GM19193 (cell line): ENCODE results near the gene OR9Q2.
"Not testable (repeated sequence)": the region's sequence is repeated elsewhere in the genome, so short reads cannot be mapped to it uniquely, and the experiment has no call there.

Source experiments
- POLR2A ChIP-seq: IDR thresholded peaks from 4 replicates; pipeline ENCODE4 v1.6.1; 2011; ENCODE audit not compliant: insufficient read depth, insufficient read length; ENCODE audit errors: extremely low read depth

Gene OR9Q2, protein sequence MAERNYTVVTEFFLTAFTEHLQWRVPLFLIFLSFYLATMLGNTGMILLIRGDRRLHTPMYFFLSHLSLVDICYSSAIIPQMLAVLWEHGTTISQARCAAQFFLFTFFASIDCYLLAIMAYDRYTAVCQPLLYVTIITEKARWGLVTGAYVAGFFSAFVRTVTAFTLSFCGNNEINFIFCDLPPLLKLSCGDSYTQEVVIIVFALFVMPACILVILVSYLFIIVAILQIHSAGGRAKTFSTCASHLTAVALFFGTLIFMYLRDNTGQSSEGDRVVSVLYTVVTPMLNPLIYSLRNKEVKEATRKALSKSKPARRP

DNA sequence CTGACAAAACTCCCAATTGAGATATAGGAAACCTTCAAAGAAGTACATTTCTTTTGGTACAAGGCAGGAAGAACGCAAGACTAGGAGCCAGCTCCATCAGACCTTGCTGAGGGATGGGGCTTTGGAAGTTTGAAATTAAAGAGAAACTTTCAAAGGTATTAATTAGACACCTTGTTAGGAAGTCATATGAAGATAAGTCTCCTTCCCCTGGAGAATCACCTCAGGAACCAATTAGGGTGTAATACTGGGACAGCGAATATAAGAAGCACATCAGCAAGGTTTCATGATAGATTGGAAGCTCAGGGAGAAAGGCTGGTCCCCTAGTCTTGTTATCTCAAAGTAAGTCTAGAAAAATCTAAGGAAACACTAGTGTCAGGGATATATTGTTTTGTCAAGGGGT, at the start of gene OR9Q2:
Gene OR9Q2 (plus strand): TSS at position 301 of the 400 bp plus-strand sequence. CDS start 1,421 bp downstream, outside the sequence.
- no peak for TF ChIP-seq POLR2A

- TF ChIP-seq POLR2A, result no peak
Measured at GRCh38 chr11:58142761-58143160, 46.1 kb upstream of the OR9Q2 start.

GRCh38 chr11:58152781-58153180, 36.1 kb upstream of the OR9Q2 start:
- TF ChIP-seq POLR2A, result no peak

DNA sequence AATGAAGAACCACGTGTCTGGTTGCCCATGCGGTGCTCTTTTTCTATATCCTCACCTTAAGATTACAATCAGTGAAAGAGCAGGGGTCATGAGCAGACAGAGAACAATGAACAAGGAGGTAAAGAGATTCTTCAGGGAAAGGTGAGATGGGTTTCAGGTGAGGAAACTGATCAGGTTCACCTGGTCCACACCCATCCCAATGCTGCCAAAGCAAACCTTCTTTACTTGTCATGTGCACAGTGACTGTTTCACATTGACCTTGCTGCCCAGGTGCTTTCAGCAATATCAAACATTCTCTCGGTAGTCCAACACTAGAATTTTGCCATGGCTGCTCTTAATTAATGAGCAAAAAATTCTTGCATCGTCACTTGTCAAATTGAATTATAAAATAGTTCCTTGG, 24.5 kb upstream of the OR9Q2 start:
- TF ChIP-seq POLR2A, result no peak

DNA sequence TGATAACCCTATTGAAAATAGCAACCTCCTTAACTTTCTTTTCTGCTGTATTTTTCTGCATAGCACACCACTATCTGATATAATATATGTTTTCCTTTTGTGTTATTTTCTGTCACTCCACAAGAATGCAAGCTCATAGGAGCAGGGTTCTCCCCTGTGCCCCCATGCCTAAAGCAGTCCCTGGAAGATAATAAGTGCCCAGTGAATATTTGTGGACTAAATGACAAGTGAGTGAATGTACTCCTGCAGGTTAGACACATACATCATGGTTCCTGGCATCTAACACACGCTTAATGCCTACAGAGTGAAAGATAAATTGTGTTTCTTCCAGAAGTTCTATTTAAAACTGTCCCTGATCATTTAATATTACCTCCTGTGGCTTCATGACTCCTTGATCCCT, 23.9 kb upstream of the OR9Q2 start:
- no peak for TF ChIP-seq POLR2A

DNA sequence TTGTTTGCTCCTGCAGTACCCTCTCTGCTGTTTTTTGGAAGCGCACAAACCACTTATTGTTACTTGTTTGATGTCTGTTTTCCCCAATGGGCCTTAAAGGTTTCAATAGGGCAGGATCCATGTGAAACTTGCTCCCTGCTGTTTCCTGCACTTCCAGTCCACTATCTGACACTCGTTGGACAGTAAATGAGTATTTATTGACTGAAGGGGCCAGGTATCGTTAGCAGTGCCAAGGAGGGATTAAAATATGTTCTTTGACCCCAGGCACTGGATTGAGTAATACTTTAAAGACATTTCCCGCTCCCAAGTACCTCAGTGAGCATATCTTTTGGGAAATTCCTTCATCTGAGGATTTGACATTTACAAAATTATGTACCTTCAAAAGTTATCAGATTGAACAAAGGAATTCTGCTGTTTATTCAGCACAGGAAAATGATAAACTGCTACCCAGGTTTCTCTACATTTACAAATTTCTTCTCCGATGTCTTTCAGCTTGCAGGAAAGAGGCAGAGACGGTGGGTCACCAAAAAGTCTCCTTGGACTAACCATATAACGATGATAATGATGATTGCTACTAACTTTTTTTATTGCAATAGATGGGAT, 23.3 kb upstream of the OR9Q2 start:
- no peak for TF ChIP-seq POLR2A

DNA sequence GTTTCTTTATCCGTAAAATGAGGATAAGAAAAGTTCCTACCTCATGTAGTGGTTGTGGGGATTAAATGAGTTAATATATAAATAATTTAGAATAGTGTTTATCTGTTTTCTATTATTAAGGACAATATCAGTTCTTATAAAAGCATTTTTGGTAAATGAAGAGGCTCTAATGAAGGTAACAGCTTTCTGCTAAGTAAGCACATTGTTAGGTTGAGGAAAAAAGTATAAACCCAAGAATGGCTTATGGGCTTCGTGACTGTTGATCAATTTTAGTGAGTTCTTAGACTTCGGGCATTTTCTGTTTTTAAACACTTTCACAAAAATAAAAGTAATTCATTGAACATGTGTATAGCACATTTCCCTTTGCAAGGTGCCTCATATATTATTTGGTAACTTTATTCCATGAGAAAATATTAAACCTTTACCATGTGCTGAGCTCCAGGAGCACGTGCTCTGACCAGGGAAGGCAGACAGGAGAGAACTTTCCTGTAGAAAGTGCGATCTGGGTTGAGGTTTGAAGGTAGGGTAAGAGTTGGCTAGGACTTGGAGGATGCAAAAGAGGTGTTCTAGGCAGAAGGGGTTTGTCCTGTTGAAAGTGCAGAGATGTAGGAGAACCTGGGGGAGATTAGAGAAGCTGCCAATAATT, 11.3 kb upstream of the OR9Q2 start:
- no peak for TF ChIP-seq POLR2A

DNA sequence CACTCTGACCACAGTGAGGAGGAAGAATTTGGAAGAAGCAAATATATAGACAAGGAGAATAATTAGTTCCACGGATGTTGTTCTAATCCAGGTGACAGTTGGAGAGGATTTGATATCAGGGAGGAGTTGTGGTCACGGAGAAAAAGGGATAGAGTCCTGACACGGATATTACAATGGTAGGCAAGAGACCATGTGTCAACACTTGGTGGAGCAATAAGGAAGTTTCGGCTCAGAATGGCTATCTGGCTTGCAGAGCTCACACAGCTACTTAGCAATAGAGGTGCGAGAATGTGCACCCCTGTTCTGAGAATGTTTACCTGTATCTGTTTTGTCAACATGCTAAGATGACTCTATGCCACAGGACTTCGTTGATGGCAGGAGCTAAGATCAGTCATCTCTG, 10.4 kb upstream of the OR9Q2 start:
- TF ChIP-seq POLR2A, result no peak

- no peak for TF ChIP-seq POLR2A
Measured at GRCh38 chr11:58179648-58180047, 9.2 kb upstream of the OR9Q2 start.

- TF ChIP-seq POLR2A, result no peak
Measured at GRCh38 chr11:58186938-58187337, 1.9 kb upstream of the OR9Q2 start.

DNA sequence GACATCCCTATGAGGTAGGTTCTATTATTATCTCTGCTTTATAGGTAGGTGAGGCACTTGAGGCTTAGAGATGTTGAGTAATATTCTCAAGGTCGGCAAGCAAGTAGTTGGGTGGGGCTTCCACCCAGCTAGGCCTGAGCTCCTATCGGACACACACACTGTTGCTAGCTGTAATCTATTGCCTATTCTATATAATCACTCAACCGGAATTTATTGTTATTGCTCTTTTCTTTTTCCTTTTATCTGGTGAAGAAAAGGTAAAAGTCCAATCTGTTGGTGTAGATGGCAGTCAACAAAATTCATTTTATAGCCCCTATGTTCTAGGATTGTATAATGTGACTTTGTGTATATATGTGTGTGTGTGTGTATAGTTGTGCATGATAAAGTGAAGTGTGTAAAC, 3.4 kb downstream of the OR9Q2 start:
- TF ChIP-seq POLR2A, result no peak

DNA sequence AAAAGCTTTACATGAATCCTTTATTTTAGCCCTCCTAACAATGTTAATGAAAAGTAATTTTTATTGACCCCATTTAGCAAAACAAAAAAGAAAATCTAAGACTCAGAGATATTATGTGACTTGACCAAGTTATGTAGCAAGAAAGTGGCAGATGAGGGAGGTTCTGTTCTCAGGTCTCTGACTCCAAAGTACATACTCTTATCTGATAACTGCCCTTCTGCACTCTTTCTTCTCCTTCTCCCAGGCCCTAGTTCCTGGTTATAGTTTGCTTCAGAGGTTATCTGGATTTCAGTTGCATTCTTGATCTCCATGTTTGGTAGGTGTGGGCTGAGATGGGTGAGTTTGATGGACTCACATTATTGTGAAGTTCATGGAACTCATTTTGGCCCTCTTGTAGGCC, 4.5 kb downstream of the OR9Q2 start:
- no peak for TF ChIP-seq POLR2A

- TF ChIP-seq POLR2A, result no peak
Measured at GRCh38 chr11:58195939-58196338, 7.1 kb downstream of the OR9Q2 start.

DNA sequence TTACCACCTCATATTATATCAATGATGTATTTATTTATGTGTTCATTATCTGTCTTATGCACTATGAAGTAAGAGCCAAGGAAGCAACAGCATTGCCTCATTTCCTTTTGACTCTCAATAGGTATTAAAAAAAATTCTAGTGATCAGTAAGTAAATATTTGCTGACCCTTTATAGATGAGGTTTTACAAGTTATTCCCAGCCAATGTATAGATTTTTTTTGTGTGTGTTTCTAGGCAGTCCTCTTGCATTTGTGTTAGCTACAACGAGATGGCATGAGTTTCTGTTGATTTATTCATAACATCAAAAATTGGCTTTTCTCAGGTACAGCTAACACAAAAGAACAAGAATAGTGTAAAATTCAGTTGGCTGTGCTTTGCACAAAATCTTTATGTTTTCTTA, 10.4 kb downstream of the OR9Q2 start:
- TF ChIP-seq POLR2A, result no peak

GRCh38 chr11:58204042-58204441, 15.2 kb downstream of the OR9Q2 start, which contains the start of gene OR1S2:
Gene OR1S2 (minus strand): TSS chr11:58204142. CDS start chr11:58204142, 0 bp downstream.
- TF ChIP-seq POLR2A, result no peak

- TF ChIP-seq POLR2A, result not testable (repeated sequence)
Measured at GRCh38 chr11:58212420-58212819, 23.6 kb downstream of the OR9Q2 start, which contains the start of gene OR1S1. Gene OR1S1 (plus strand): TSS chr11:58212720.
